Measurements from ENCODE around the gene CC2D1A. TPM values are rescaled to one million over a fixed set of nuclear protein-coding genes. Genes with fewer than 3 reads are reported as not detected.
A peak's percentile ranks its signal among the peaks of the same experiment; 100 is the strongest.

Gene CC2D1A
- polyA plus RNA-seq, 1 experiment = 5.1 TPM

- TF ChIP-seq CTCF (IDR thresholded peaks at IDR 0.05; ENCODE audit: low read depth, low read length) = no peak
- POLR2A ChIA-PET = no interaction called here
- CTCF ChIA-PET = interaction anchor here (1.9 kb wide), 1 partner anchor 198 kb away, joined by 11 read pairs; no protein-coding TSS in a partner anchor
- Histone ChIP-seq H3K4me3 (ENCODE audit: low read depth, low read length) (no peak overlapping the region), H3K27me3 (ENCODE audit: control insufficient read depth, insufficient read depth, low read length) (no peaks in the 10 kb centered on the region), H3K27ac (ENCODE audit: low read depth, low read length) (no peak overlapping the region), H3K9me3 (ENCODE audit: control insufficient read depth, insufficient read depth, low read length) (no peaks in the 10 kb centered on the region)
- DNase-seq (ENCODE audit: low read depth, low spot score) = no peak
Observed at GRCh38 chr19:13877303-13877702, 28.7 kb upstream of the CC2D1A start.

- Histone ChIP-seq H3K4me3 (ENCODE audit: low read depth, low read length) (peak overlapping the region; percentile 36), H3K9me3 (ENCODE audit: control insufficient read depth, insufficient read depth, low read length) (no peaks in the 10 kb centered on the region; the same call in 1 of the 2 replicates), H3K27ac (ENCODE audit: low read depth, low read length) (peak overlapping the region; percentile 39), H3K27me3 (ENCODE audit: control insufficient read depth, insufficient read depth, low read length) (peaks cover 2% of the 10 kb centered on the region)
- ChIA-PET CTCF (interaction anchor here (0.6 to 2.5 kb wide), 20 partner anchors 8 to 319 kb away, joined by 3 to 29 read pairs (median 4); partner anchors contain the start of genes ASF1B, DCAF15 and MISP3), POLR2A (interaction anchor here (0.6 to 0.7 kb wide), 2 partner anchors 23 to 149 kb away, joined by 4 to 5 read pairs; no protein-coding TSS in a partner anchor)
- peak; percentile 84 for DNase-seq (ENCODE audit: low read depth, low spot score)
- peak; percentile 98 for TF ChIP-seq CTCF (IDR thresholded peaks at IDR 0.05; ENCODE audit: low read depth, low read length)
Observed at GRCh38 chr19:13880059-13881043, 25.6 kb upstream of the CC2D1A start.

- TF ChIP-seq CTCF (IDR thresholded peaks at IDR 0.05; ENCODE audit: low read depth, low read length) = no peak
- ChIA-PET POLR2A (interaction anchor here (0.6 kb wide), 1 partner anchor 22 kb away, joined by 4 read pairs; no protein-coding TSS in a partner anchor), CTCF (interaction anchor here (0.6 to 2.4 kb wide), 8 partner anchors 71 to 467 kb away, joined by 3 to 14 read pairs (median 4); partner anchors contain the start of genes ASF1B and DCAF15)
- H3K4me3 ChIP-seq (ENCODE audit: low read depth, low read length) = no peak overlapping the region
- peak overlapping the region; percentile 2 for H3K27ac ChIP-seq (ENCODE audit: low read depth, low read length)
- DNase-seq (ENCODE audit: low read depth, low spot score) = no peak
- H3K9me3 ChIP-seq (ENCODE audit: control insufficient read depth, insufficient read depth, low read length) = no peaks in the 10 kb centered on the region; the same call in 1 of the 2 replicates
- H3K27me3 ChIP-seq (ENCODE audit: control insufficient read depth, insufficient read depth, low read length) = peaks cover 2% of the 10 kb centered on the region
Observed at GRCh38 chr19:13881251-13881691, 24.7 kb upstream of the CC2D1A start.

- Histone ChIP-seq H3K27me3 (ENCODE audit: control insufficient read depth, insufficient read depth, low read length) (peaks cover 2% of the 10 kb centered on the region), H3K4me3 (ENCODE audit: low read depth, low read length) (no peak overlapping the region), H3K9me3 (ENCODE audit: control insufficient read depth, insufficient read depth, low read length) (no peaks in the 10 kb centered on the region; the same call in 1 of the 2 replicates), H3K27ac (ENCODE audit: low read depth, low read length) (peak overlapping the region; percentile 2)
- POLR2A ChIA-PET = interaction anchor here (0.5 kb wide), 1 partner anchor 27 kb away, joined by 4 read pairs; no protein-coding TSS in a partner anchor
- CTCF ChIA-PET = interaction anchor here (0.6 to 2.0 kb wide), 5 partner anchors 194 to 467 kb away, joined by 3 to 9 read pairs (median 4); partner anchors contain the start of gene ASF1B
- no peak for TF ChIP-seq CTCF (IDR thresholded peaks at IDR 0.05; ENCODE audit: low read depth, low read length)
- DNase-seq (ENCODE audit: low read depth, low spot score) = no peak
Observed at GRCh38 chr19:13881692-13882418, 24.1 kb upstream of the CC2D1A start.
